HG03108 (cell line): ENCODE results near the gene NRIP3.
"Not testable (repeated sequence)": the region's sequence is repeated elsewhere in the genome, so short reads cannot be mapped to it uniquely, and the experiment has no call there.

Experiments
- ATAC-seq: cut with Tn5 transposase; IDR thresholded peaks from one replicate; pipeline ENCODE4 v1.9.1; 2021; ENCODE audit warnings: moderate library complexity; ENCODE audit not compliant: unreplicated experiment

Gene NRIP3

GRCh38 chr11:8973121-8973520 lies 30.7 kb downstream of the NRIP3 start:
- no peak for ATAC-seq

GRCh38 chr11:8971924-8972316 lies 31.9 kb downstream of the NRIP3 start:
- ATAC-seq, result no peak

GRCh38 chr11:8971196-8971923 lies 32.4 kb downstream of the NRIP3 start:
- no peak for ATAC-seq

GRCh38 chr11:8967184-8967583 lies 36.6 kb downstream of the NRIP3 start:
- ATAC-seq, result no peak

GRCh38 chr11:8964324-8965320 lies 39.2 kb downstream of the NRIP3 start, which contains the start of gene TMEM9B:
TMEM9B (minus strand) TSS chr11:8964442; CDS start chr11:8964313, 129 bp downstream.
- ATAC-seq, result peak; percentile 81

DNA sequence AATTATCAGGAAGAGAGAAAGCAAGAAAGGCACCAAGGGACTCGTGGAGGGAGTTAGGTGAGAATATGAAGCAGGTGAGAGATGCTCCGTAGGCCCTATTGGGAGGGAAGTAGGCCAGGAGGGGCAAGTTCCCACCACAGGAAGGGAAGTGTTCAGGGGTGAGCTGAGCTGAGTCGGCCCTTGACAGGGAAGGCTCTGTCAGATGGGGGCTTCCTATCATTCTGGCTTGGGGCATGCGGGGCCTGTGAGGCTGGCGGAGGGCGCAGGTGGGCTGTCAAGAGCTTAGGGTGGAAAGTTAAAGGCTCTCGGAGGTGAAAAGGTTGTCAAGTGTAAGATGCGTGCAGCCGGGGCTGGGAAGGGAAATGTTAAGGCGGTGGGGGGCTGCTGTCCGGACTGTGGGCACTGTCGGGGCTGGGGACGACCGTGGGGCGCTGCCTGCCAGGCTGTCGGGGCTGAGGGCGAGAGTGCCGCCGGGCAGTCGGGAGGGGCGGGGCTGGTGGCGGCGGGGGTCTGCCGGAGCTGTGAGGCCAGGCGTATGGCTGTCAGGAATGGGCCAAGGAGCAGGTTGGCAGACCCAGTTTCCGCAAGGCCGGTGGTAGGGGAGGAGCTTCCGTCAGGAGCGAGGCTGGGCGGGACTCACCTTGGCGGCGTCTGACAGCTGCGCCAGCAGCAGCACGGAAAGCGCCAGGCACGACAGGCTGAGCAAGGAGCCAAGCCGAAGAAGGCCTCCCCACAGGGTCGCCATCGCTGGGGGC lies 40.1 kb downstream of the NRIP3 start:
- peak; percentile 62 for ATAC-seq

DNA sequence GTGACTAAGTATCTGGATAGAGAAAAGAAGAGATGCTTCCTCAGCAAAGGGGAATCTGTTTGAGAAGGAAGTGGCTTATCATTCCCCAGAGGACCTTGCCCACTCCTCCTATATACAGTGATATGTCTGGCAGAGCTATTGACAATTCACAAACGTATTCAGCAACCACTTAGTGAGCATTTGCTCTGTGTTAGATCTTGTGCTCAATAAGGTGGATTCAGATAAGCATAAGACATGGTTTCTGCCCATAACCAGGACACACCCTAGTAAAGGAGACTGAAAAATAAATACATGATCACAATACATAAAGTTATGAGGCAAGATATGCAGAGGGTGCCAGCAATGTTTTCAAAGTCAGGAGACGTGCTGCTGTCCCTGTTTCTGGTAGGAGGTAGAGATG lies 41.0 kb downstream of the NRIP3 start:
- ATAC-seq, result no peak

DNA sequence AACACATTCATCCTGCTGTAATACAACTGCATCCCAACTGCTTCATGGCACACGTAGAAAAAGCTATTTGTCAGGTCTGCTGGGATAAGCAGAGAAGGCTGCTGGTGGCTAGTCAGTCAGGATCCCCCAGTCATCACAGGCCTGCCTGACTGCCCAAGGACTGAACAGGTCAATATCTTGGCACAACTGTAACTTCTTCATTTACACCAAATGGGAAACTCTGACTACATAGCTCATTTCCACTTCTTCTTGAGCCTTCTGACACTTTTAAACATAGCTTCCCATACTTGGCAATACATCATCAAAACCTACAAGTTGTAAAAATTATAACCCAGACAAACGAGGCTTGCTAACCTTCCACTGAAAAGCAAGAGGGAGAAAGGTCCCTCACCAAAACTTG lies 42.4 kb downstream of the NRIP3 start:
- ATAC-seq, result no peak

DNA sequence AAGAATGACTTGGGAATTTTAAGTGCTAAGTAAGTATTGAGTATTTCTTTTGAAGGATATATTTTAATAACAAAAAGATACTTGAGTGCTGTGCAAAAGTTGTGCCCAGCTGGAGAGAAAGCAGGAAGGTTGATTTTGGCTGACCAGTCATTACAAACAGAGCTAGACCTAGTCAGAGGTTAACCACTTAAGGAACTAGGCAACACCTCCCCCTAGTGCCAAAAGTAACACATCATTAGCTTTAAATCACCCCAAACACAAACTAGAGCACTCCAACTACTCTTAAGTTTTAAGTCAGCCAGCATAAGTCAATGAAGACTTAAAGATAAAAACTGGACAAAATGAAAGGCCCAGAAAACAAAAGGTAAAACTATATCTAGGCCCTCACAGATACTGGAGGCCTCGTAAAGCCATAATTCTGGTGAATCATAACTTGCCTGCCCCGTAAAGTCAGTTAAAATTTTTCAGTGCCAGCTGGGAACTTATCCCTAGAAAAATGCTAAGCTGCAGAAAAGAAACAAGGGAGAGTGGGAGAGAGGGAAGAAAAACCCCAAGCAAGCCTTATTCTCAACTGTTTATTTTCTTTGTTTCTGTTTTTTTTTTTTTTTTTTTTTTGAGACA lies 44.1 kb downstream of the NRIP3 start:
- peak; percentile 46 for ATAC-seq

GRCh38 chr11:8956860-8957259 lies 46.9 kb downstream of the NRIP3 start:
- ATAC-seq, result no peak

DNA sequence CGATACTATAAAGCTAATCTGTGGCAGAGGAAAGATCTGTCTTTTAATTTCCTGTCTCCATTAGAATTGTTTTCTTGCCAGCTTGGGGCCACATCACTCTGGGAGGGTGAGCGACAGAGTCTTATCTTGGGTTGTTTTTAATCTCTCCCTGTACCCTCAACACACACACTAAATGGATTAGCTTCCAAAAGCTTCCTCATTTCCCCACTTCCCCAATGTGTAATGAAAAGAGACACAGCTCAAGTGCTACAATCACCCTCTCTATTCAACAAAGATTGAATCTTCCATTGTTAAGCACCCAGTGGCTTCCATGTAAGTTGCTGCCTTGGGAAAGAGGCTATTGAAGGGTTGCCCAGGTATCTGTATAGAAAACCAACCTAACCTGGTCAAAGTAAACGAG lies 54.9 kb downstream of the NRIP3 start:
- ATAC-seq, result no peak

DNA sequence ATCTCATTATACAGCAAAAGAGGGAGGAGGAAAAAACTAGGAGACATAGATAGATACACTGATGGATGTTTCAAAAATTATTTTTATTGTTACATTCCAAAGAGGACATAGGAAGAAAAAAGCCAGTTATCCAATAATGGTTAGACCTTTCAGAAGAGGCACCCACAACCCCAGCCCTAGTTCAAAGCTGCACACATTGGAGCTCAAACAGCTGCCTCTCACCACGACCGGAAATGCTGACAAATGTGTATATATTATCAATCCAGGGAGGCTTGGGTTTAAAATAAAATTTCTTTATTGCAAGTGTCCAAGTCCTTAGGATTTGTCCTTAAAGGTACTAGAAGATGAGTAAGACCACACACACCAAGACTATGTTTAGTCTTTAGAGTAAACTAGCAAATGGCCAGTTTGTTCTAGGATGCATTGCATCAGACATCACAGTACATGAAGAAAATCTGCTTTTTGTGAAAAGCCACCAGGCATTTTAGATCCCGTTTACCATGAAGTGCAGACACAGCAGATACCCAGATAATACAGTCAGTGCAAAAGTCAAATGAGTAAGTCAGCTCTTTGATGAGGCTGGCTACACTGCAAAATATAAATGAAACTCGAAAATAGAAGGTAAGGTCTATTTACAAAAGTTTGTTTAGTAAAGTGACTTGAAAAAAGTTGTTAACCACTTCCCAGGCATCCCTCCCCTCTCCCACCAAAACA lies 56.4 kb downstream of the NRIP3 start:
- no peak for ATAC-seq

DNA sequence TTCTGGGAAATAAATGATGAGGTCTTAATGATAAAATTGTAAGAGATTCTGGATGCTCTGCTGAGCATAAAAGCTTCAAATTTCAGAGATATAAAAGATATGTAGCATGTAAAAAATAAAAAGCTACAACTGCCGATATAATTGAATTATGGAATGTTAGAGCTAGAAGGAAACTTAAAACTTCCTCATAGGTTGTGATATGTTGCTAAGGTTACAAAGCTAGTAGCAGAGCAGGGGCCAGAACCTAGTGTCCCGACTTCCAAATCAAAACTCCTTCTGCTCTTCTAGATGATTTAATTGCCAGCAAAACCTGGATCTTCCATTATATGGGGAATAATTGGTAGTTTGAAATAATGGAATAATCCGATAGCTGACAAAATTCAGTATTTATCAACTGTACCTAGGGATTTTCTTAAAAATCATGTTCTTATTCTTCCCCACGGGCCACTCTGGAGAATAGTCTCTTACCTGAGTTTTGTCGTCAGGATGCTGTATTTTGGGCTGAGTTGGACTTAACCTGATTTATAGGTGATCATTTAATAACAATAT lies 61.2 kb downstream of the NRIP3 start, which contains the start of gene ASCL3:
Gene ASCL3 (minus strand): TSS at position 499 of the 549 bp plus-strand sequence. CDS start 4,855 bp downstream, outside the sequence.
- ATAC-seq, result no peak

GRCh38 chr11:8941341-8942103 lies 62.3 kb downstream of the NRIP3 start:
- no peak for ATAC-seq

DNA sequence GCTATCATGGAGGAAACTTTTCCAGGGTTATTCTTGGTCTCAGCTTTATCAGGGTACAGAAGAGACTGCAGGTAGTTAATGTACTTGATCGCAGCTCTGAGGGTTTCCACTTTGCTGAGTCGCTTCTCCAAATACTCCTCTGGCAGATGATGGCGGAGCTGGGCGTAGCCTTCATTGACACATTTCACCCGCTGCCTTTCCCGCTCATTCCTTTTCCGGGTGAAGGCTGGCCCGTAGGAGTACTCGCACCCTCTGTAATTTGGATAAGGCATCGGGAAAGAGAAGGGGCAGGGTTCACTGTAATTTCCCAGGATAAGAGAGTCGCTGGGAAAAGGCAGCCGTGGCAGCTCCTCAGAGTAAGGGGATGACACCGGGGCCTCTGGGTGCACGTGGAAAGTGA lies 66.1 kb downstream of the NRIP3 start:
- no peak for ATAC-seq

GRCh38 chr11:8937159-8937558 lies 66.6 kb downstream of the NRIP3 start:
- ATAC-seq, result no peak

DNA sequence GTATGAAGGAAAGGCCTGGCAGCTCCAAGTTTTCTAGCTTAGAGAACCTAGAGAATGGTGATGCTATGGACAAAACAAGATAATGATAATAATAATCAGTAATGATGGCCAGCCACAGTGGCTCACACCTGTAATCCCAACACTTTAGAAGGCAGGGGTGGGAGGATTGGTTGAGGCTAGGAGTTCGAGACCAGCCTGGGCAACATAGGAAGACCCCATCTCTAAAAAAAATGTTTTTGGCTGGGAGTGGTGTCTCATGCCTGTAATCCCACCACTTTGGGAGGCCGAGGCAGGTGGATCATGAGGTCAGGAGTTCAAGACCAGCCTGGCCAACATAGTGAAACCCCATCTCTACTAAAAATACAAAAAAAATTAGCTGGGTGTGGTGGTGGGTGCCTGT lies 68.0 kb downstream of the NRIP3 start:
- ATAC-seq, result not testable (repeated sequence)

DNA sequence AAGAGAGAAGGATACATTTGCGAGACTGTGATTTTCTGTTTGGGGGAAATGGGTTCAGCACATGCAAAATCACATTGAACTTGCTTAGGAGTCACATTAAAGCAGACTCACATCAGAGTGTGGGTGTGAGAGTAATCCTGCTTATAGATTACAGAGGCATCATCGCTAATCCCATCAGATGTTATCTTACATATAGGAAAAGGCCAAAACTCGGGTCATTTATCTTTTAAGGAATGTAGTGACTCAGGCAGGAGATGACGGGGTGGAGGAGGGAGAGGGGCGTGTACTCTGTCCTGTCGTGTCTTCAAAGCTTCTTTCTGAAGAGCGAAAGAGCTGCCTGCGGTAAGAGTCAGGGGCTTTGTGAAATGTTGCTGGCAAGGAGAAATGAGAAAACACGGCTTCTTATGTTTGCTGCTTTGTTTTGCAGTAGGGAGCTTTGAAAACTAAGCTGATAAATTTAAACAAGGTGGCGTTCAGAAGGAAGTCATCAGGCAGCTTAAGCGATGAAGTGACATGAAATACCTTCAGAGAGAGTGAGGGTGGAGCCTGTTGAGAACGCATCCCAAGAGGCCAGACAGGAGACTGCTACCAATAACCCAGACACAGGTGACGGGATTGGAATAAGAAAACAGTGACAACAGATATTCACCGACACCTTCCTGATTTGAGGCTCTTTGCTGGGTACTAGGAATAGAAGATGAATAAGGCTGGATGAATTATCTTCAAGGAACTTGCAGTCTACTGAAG lies 68.9 kb downstream of the NRIP3 start:
- no peak for ATAC-seq
